PFSK-1 (cell line): ENCODE data around the gene TREM2.

Source experiments
- FOXP2 ChIP-seq: optimal IDR thresholded peaks from 2 replicates; pipeline ENCODE3; 2011; ENCODE audit warnings: borderline replicate concordance, control low read depth, inconsistent platforms; ENCODE audit not compliant: insufficient read depth; ENCODE audit errors: extremely low read length, extremely low read depth
- POLR2AphosphoS5 ChIP-seq: IDR thresholded peaks from 2 replicates; pipeline ENCODE4 v1.6.1; 2012; ENCODE audit warnings: low read depth, mild to moderate bottlenecking, control low read depth, low read length, moderate library complexity
- SIN3A ChIP-seq: IDR thresholded peaks from 2 replicates; pipeline ENCODE4 v1.6.1; 2012; ENCODE audit warnings: mild to moderate bottlenecking, low read length, moderate library complexity, borderline replicate concordance; ENCODE audit not compliant: insufficient read depth
- TAF1 ChIP-seq: IDR thresholded peaks from 2 replicates; pipeline ENCODE4 v1.6.1; 2012; ENCODE audit warnings: low read length, control low read depth, borderline replicate concordance; ENCODE audit not compliant: insufficient read depth
- TF ChIP-seq, protein P1 (sequence below), 2 experiments: IDR thresholded peaks; 2 replicates each; pipeline versions ENCODE4 v1.6.1 to v1.8.0; 2011 to 2012; ENCODE audit warnings: low read depth in 2 of 2, low read length in 2 of 2, control low read depth in 1 of 2, inconsistent platforms in 1 of 2, mild to moderate bottlenecking in 1 of 2, moderate library complexity in 1 of 2; ENCODE audit not compliant: insufficient read depth in 1 of 2

TREM2 gene

DNA sequence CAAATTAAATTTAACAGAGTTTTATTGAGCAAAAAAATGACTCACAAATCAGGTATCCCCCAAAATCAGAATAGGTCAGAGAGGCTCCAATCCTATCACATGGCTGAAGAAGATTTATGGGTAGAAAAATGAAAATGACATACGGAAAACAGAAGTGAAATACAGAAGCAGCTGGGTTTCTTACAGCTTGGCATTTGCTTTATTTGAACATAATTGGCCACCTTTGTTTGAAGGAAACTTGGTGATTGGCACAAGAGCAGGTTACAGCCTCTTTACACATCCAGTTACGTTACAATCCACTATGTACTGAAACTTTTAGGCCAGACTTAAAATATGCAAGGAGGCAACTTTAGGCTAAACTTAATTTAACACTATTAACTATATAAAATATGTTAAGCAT lies 11.7 kb upstream of the TREM2 start:
- no peak for TF ChIP-seq TAF1

DNA sequence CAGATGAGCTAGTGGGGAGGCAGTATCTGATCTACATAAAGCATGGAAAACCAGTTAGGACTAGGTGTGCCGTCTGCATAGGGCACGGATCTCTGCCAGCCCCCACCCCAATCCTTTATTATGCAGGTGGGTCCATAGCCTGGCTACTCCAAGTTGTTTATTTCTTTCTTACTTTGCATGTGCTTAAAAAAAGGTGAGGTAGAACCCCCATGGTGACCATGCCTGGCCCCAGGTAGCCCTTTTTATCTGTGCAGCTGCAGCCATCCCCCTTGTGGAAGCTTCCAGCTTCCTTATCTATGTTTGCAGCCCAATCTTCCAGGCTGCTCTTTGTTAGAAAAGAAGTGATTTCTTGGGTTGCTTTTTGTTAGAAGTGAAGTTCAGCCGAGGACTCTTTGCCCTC lies 9.0 kb upstream of the TREM2 start:
- TF ChIP-seq FOXP2 (no peak), TAF1 (no peak), POLR2AphosphoS5 (no peak), SIN3A (no peak)
- TF ChIP-seq, protein P1, sequence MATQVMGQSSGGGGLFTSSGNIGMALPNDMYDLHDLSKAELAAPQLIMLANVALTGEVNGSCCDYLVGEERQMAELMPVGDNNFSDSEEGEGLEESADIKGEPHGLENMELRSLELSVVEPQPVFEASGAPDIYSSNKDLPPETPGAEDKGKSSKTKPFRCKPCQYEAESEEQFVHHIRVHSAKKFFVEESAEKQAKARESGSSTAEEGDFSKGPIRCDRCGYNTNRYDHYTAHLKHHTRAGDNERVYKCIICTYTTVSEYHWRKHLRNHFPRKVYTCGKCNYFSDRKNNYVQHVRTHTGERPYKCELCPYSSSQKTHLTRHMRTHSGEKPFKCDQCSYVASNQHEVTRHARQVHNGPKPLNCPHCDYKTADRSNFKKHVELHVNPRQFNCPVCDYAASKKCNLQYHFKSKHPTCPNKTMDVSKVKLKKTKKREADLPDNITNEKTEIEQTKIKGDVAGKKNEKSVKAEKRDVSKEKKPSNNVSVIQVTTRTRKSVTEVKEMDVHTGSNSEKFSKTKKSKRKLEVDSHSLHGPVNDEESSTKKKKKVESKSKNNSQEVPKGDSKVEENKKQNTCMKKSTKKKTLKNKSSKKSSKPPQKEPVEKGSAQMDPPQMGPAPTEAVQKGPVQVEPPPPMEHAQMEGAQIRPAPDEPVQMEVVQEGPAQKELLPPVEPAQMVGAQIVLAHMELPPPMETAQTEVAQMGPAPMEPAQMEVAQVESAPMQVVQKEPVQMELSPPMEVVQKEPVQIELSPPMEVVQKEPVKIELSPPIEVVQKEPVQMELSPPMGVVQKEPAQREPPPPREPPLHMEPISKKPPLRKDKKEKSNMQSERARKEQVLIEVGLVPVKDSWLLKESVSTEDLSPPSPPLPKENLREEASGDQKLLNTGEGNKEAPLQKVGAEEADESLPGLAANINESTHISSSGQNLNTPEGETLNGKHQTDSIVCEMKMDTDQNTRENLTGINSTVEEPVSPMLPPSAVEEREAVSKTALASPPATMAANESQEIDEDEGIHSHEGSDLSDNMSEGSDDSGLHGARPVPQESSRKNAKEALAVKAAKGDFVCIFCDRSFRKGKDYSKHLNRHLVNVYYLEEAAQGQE (IDR thresholded peaks at IDR 0.05; ENCODE audit: insufficient read depth in 1 of 2, low read depth in 2 of 2, low read length in 2 of 2): no peak

DNA sequence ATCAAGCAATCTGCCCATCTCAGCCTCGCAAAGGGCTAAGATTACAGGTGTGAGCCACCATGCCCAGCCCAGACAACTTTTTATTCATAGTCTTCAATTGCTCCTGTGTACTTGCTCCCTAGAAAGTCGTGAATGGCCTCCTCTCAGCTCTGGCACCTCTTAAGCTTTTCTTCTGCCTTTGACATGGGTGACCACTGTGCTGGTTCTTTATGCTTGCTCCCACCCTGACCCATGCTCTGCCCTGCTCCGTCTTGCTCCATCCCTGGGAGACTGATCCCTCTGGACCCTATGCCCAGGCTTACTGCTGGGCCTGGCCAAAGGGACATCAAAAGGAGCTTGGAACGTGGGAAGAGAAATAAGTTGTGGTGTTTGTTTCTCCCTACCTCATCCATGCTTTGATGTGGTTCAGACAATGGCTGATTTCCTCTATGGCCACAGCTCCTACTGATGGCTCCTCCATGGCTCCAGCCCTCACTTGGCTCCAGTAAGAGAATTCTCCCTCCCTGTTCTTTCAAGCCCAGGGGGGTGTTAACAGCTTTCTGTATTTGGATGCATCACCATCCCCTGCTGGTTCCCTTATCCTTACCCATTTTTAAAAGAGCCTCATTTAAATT lies 7.7 kb upstream of the TREM2 start:
- TF ChIP-seq, protein P1 (IDR thresholded peaks at IDR 0.05; ENCODE audit: insufficient read depth in 1 of 2, low read depth in 2 of 2, low read length in 2 of 2): no peak
- no peak for TF ChIP-seq FOXP2
- TF ChIP-seq TAF1: no peak
- no peak for TF ChIP-seq POLR2AphosphoS5
- TF ChIP-seq SIN3A: no peak

DNA sequence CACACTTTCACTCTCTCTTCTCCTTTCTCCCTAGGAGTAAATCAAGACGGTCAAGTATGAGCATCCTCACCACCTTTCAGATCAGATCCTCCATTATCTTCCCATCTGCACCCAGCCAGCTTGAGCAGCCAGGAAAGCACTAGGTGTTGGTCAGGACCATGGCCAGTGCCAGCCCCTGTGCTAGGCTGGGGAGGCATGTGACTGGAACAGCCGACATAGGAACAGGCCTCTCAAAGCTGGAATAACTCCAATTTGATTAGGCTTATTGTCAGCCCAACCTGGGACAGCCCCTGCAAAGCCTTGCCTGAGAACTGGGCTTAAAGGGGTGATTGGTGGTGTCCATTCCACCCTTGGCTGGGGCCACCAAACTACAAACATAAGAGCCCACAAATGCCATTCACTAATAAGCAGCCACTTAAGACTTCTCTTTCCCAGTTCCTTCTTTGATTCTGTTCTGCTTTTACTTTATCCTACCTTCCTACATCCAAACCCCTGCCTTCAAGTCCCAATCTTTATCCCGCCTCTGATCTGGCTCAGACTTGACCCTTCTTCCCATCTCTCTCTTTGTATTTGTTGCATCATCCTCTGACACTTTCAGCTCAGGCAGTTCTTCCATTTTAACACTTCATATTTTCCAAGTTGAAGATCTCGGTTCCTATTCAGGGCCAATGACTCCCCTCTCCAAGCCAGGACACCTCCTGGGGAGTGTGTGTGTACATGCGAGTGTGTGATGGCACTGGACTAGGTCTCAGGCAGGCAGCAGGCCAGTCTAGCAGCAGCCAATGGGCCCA lies 4.5 kb upstream of the TREM2 start:
- TF ChIP-seq POLR2AphosphoS5 (no peak), SIN3A (no peak), FOXP2 (no peak), TAF1 (no peak)
- TF ChIP-seq, protein P1 (IDR thresholded peaks at IDR 0.05; ENCODE audit: insufficient read depth in 1 of 2, low read depth in 2 of 2, low read length in 2 of 2): peak; percentile 89 to 95

DNA sequence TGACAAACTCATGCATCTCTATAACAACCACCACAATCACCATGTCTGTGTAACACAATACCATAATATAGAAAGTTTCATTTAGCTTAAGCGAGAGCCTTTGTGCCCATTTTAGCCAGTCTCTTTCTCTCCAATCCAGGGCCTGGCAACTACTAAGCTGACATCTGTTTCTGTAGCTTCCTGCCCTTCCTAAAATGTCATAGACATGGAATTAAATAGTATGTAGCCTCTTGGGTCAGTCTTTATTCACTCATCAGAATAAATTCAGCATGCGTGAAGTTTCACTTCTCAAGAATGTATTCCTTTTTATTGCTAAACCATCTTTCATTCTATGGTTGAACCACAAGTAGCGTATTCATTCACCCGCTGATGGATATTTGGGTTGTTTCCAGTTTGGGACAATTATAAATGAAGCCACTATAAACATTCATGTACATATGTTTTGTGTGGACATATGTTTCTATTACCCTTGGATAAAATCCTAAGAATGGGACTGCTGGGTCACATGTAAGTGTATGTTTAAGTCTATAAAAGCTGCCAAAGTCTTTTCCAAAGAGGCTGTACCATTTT lies 1.7 kb upstream of the TREM2 start:
- no peak for TF ChIP-seq TAF1
- no peak for TF ChIP-seq FOXP2
- TF ChIP-seq, protein P1 (IDR thresholded peaks at IDR 0.05; ENCODE audit: insufficient read depth in 1 of 2, low read depth in 2 of 2, low read length in 2 of 2): no peak
- no peak for TF ChIP-seq SIN3A
- no peak for TF ChIP-seq POLR2AphosphoS5
